Stimulated activated CD8-positive, alpha-beta memory T cell treated with anti-CD3 and anti-CD28 coated beads, Interleukin-12 subunit alpha, Interleukin-12 subunit beta, amount 100 ng/mL, for 4 hours (primary cell): ENCODE results near the gene GRB10.

Experiments used
- DNase-seq: peaks from one replicate; pipeline ENCODE4 v3.0.0-alpha.2; 2020; ENCODE audit warnings: low read depth

The GRB10 gene

DNA sequence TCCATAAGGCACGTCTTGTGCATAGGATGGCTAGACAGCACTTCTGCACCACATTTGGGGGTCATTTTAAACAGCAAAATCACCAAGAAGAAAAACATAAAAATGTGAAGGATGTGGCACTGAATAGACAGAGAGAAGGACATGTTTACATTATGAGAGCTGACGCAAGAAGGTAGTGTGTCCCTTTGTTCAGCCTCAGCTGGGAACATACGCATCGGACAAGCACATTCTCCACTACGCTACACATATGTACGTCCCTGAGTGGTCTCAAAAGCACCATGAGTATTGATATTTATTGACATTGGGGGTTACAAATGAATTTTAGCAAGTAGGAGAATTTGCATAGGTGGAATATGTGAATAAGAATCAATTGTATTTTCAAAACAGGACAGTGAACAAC lies 237.7 kb downstream of the GRB10 start:
- DNase-seq: no peak

GRCh38 chr7:50543776-50544442 lies 238.8 kb downstream of the GRB10 start:
- no peak for DNase-seq

GRCh38 chr7:50542132-50542531 lies 240.6 kb downstream of the GRB10 start:
- DNase-seq: no peak

GRCh38 chr7:50540785-50541579 lies 241.7 kb downstream of the GRB10 start:
- DNase-seq: no peak
